Adrenal gland (tissue), 12 donors: ENCODE measurements around the gene MYCBP2. TPM values are rescaled to one million over a fixed set of nuclear protein-coding genes. Genes with fewer than 3 reads are reported as not detected.

Experiments
- DNase-seq, 7 donors: peaks; one replicate each; pipeline ENCODE4 v3.0.0-alpha.2; 2019 to 2020
- H3K27ac ChIP-seq, 5 donors: fragments of 200-600 bp; sonication (generic) in 4 of 5; 1 replicate in 3 of 5; 2 replicates in 2 of 5; pipeline versions ENCODE4 v1.5.1 to v1.8.0; 2016 to 2020; ENCODE audit warnings: mild to moderate bottlenecking in 1 of 5
- H3K27me3 ChIP-seq: fragments of 200-600 bp; 2 replicates; pipeline ENCODE4 v1.8.0; 2021
- H3K36me3 ChIP-seq, 2 donors: fragments of 200-600 bp; replicated peaks in 1 of 2; 1 replicate in 1 of 2; 2 replicates in 1 of 2; pipeline versions ENCODE4 v1.5.1 to v1.8.0; 2018 to 2022
- H3K4me1 ChIP-seq, 2 donors: fragments of 200-600 bp; replicated peaks in 1 of 2; 1 replicate in 1 of 2; 2 replicates in 1 of 2; pipeline versions ENCODE4 v1.5.1 to v1.8.0; 2018 to 2021
- H3K4me3 ChIP-seq, 4 donors: fragments of 200-600 bp; sonication (generic) in 3 of 4; one replicate each; pipeline ENCODE4 v1.5.1; 2016 to 2018
- H3K9me3 ChIP-seq, 3 donors: fragments of 200-600 bp; sonication (generic) in 1 of 3; replicated peaks in 1 of 3; 1 replicate in 2 of 3; 2 replicates in 1 of 3; pipeline versions ENCODE4 v1.5.1 to v1.8.0; 2016 to 2021
- CTCF ChIP-seq, 6 experiments: fragments of 450-650 bp in 4 of 6; fragments of 200-600 bp in 2 of 6; sonication (generic) in 1 of 6; IDR thresholded peaks; 1 replicate in 5 of 6; 2 replicates in 1 of 6; pipeline versions ENCODE4 v1.5.1 to v1.8.0; 2016 to 2021; ENCODE audit warnings: antibody characterized with exemption in 6 of 6, mild to moderate bottlenecking in 2 of 6, moderate library complexity in 1 of 6
- POLR2A ChIP-seq, 2 donors: fragments of 450-650 bp; IDR thresholded peaks; one replicate each; pipeline ENCODE4 v1.6.1; 2017; ENCODE audit warnings: antibody characterized with exemption in 2 of 2, mild to moderate bottlenecking in 2 of 2, moderate library complexity in 1 of 2
- WGBS, 4 donors: extraction: QIAGEN DNeasy Blood & Tissue Kit in 2 of 4; methylation state at CpG; one replicate each; pipeline versions ENCODE4 v1.1.5 to v1.1.7; 2013 to 2017; 5-methylcytosine and 5-hydroxymethylcytosine counted together
- intact Hi-C, 2 donors: fragments of 100-400 bp; cut with DNase I; formaldehyde crosslinking; loops; one replicate each; pipeline versions ENCODE4 v1.14.1 to v1.15.0; 2022 to 2023
- polyA plus RNA-seq, 3 donors: library from polyadenylated mRNA; stranded (reverse); fragments of 200-250 nt in 2 of 3; fragments of 350-450 nt in 1 of 3; fragmentation: Illumina TruSeq in 1 of 3; extraction: RNeasy Lipid Tissue Mini Kit (QIAGEN cat#74804) in 1 of 3; gene quantifications; one replicate each; pipeline ENCODE4 v1.2.3, GENCODE V29; 2013 to 2014
- total RNA-seq, 9 donors: library from RNA; depleted of rRNA in 4 of 9; stranded (reverse); fragments of >200 nt in 4 of 9; fragments of 120-200 nt in 1 of 9; fragmentation: NEBNext Ultra II Directional in 1 of 9; extraction: Animal tissue kit (Norgen Biotek cat#: 25700) in 1 of 9; gene quantifications; one replicate each; pipeline versions ENCODE4 v1.1.0 to v1.2.4, GENCODE V29; 2013 to 2023
- donor health status: healthy with polysubstance abuse.
- donor health status: Bipolar disorder and iron deficiency.
- donor health status: DM: yes; HTN: yes; CAD: no.
- donor health status: DM: no; HTN: no; CAD: no.
- donor health status: DM: no; HTN: no; CAD: no.
- donor health status: DM: yes; HTN: yes; CAD: no.

The MYCBP2 gene
- total and polyA plus RNA-seq, 12 donors, result 28.7 to 126 (median 68.8) TPM

- H3K9me3 ChIP-seq, result no peaks in the 10 kb centered on the region
- no peaks in the 10 kb centered on the region for H3K27me3 ChIP-seq
- no peak overlapping the region for H3K27ac ChIP-seq
- no peaks in the 10 kb centered on the region for H3K36me3 ChIP-seq
- WGBS, 4 donors, result 90 to 96% (median 92%) methylated on average over 6 of the region's 6 CpGs
- TF ChIP-seq CTCF (IDR thresholded peaks at IDR 0.05), result no peak
- TF ChIP-seq POLR2A (IDR thresholded peaks at IDR 0.05), result no peak
- intact Hi-C loops, result no loop called here
- DNase-seq, result no peak
- H3K4me1 ChIP-seq, result peaks cover 12 to 21% of the 10 kb centered on the region in 2 donors
- no peak overlapping the region for H3K4me3 ChIP-seq
These were observed 295.1 kb downstream of the MYCBP2 start for GRCh38 chr13:77031656-77032243.

GRCh38 chr13:77029436-77029835 lies 297.5 kb downstream of the MYCBP2 start:
- no peak for DNase-seq
- intact Hi-C loops, result no loop called here
- Histone ChIP-seq H3K27me3 (no peaks in the 10 kb centered on the region), H3K36me3 (no peaks in the 10 kb centered on the region), H3K9me3 (no peaks in the 10 kb centered on the region), H3K27ac (no peak overlapping the region), H3K4me1 (peaks cover 16 to 26% of the 10 kb centered on the region in 2 donors), H3K4me3 (no peak overlapping the region)
- no peak for TF ChIP-seq CTCF (IDR thresholded peaks at IDR 0.05)
- no peak for TF ChIP-seq POLR2A (IDR thresholded peaks at IDR 0.05)
- 86 to 96% (median 92%) methylated on average over 1 of the region's 1 CpG for WGBS, 4 donors

GRCh38 chr13:77028202-77028601 lies 298.7 kb downstream of the MYCBP2 start:
- Histone ChIP-seq H3K27me3 (no peaks in the 10 kb centered on the region), H3K4me3 (peak overlapping the region in 1 of 4 donors; percentile 99), H3K4me1 (peaks cover 22 to 35% of the 10 kb centered on the region in 2 donors), H3K36me3 (no peaks in the 10 kb centered on the region), H3K27ac (peak overlapping the region in 1 of 5 donors; percentile 98), H3K9me3 (no peaks in the 10 kb centered on the region)
- 52 to 62% (median 57%) methylated on average over 5 of the region's 5 CpGs for whole genome bisulfite sequencing, 4 donors
- intact Hi-C loops, result no loop called here
- DNase-seq, result peak in 2 of 7 donors; percentile 22 to 33
- no peak for TF ChIP-seq CTCF (IDR thresholded peaks at IDR 0.05)
- no peak for TF ChIP-seq POLR2A (IDR thresholded peaks at IDR 0.05)

GRCh38 chr13:77026861-77027621 lies 299.9 kb downstream of the MYCBP2 start, which contains the start of gene FBXL3:
Gene FBXL3, minus strand, starts transcription at chr13:77027159. Its CDS starts 5,299 bp downstream, at chr13:77021860.
- Histone ChIP-seq H3K27ac (peak within 1 kb of the TSS; percentile 91 to 99 (median 98)), H3K36me3 (no peaks in the 10 kb centered on the region), H3K4me3 (peak within 1 kb of the TSS; percentile 13 to 99 (median 85)), H3K27me3 (no peaks in the 10 kb centered on the region), H3K4me1 (peaks cover 22 to 45% of the 10 kb centered on the region in 2 donors), H3K9me3 (no peaks in the 10 kb centered on the region)
- intact Hi-C loops, result no loop called here
- peak; percentile 80 to 90 (median 85) for DNase-seq
- 0 to 1% (median 0%) methylated on average over 15 to 74 of the region's 74 CpGs for WGBS, 4 donors
- TF ChIP-seq POLR2A (IDR thresholded peaks at IDR 0.05) (peak; percentile 52 to 77), CTCF (IDR thresholded peaks at IDR 0.05) (peak in 1 of 6 experiments; percentile 12)
